Raji (cell line): ENCODE data around the gene ZNF808.
A peak's percentile ranks its signal among the peaks of the same experiment; 100 is the strongest.

Source experiments
- POLR2A ChIP-seq: IDR thresholded peaks from 2 replicates; pipeline ENCODE4 v1.6.1; 2011; ENCODE audit warnings: low read depth, low read length, control low read depth; ENCODE audit not compliant: insufficient read depth

Gene ZNF808

DNA sequence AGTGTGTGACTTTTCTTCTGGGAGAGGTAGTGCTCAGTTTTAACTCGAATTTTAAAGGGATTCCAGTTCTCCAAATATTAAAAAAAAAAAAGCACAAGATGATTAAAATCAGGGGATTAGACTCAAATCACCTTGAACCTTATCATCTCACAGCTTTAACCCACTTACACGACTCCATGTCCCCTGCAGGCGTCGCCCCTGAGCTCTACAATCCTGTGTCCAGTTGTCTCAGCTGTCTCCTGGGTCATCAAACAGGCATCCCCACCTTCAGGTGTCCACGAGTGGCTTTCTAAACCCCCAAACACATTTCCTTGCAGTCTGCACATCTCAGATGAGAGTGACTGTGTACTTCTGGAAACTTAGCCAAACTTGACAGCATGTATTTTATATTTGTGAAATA lies 14.1 kb downstream of the ZNF808 start:
- no peak for TF ChIP-seq POLR2A

DNA sequence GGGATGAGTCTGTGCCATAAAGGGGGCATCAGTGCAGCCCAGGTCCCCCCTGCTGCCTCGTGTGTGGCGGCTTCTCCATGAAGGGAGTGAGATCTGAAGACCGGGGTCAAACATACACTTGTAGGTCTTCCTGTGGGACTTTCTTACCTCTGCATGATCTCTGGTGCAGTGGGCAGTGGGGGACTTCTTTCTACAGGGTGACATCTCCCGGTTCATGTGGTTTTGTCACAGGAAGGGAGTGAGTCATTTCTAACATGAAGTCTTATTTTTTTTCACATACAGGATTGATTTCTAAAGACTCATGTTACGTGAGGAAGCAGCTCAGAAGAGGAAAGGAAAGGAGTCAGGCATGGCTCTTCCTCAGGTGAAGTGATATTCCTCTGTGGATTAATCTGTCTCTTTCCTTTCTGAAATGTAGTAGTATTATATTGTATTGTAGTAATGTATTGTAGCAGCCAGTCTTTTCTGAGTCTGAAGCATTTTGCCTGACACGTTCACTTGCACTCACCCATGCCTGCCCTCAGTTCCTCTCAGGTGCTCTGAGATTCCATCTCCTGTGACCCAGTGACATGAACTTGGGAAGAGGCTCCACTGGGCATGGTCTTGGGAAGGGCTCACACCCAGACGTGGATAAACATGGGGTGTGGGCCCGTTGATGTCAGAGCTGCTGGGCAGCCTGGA lies 15.7 kb downstream of the ZNF808 start:
- no peak for TF ChIP-seq POLR2A

- TF ChIP-seq POLR2A = no peak
These were observed 26.9 kb downstream of the ZNF808 start for GRCh38 chr19:52554216-52554971.

DNA sequence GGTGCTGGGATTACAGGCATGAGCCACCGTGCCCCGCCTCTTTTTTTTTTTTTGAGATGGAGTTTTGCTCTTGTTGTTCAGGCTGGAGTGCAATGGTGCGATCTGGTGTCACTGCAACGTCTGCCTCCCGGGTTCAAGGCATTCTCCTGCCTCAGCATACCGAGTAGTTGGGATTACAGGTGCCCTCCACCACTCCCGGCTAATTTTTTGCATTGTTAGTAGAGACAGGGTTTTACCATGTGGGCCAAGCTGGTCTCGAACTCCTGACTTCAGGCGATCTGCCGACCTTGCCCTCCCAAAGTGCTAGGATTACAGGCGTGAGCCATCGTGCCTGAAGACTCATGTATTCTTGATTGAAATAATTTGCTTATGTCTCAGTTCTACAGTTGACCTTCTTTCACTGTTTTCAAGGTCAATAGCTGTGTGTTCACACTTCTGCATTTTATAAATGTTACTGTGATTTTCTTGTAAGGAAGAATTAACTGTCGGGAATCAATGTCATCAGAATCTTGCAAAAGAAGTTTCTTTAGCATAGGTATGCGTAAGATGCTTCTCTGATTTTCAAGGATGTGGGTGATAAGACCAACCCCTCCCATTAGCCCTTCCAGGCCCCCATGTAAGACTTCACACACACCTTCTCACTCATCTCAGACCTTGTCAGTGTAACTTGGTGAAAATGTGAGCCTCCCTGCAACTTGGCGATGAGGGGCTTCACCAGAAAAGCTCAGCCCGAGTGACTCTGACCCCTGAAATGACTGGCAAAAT lies 29.9 kb downstream of the ZNF808 start:
- no peak for TF ChIP-seq POLR2A

- TF ChIP-seq POLR2A = no peak
These were observed 38.7 kb downstream of the ZNF808 start for GRCh38 chr19:52566121-52566520.

- no peak for TF ChIP-seq POLR2A
These were observed 39.1 kb downstream of the ZNF808 start for GRCh38 chr19:52566588-52566987.

GRCh38 chr19:52567921-52568320 lies 40.5 kb downstream of the ZNF808 start:
- no peak for TF ChIP-seq POLR2A

- peak; percentile 96 for TF ChIP-seq POLR2A
These were observed 42.8 kb downstream of the ZNF808 start, which contains the start of gene ZNF701 for GRCh38 chr19:52570000-52570861. Gene ZNF701 (plus strand): TSS chr19:52570287. CDS start chr19:52574148, 3,861 bp downstream.

DNA sequence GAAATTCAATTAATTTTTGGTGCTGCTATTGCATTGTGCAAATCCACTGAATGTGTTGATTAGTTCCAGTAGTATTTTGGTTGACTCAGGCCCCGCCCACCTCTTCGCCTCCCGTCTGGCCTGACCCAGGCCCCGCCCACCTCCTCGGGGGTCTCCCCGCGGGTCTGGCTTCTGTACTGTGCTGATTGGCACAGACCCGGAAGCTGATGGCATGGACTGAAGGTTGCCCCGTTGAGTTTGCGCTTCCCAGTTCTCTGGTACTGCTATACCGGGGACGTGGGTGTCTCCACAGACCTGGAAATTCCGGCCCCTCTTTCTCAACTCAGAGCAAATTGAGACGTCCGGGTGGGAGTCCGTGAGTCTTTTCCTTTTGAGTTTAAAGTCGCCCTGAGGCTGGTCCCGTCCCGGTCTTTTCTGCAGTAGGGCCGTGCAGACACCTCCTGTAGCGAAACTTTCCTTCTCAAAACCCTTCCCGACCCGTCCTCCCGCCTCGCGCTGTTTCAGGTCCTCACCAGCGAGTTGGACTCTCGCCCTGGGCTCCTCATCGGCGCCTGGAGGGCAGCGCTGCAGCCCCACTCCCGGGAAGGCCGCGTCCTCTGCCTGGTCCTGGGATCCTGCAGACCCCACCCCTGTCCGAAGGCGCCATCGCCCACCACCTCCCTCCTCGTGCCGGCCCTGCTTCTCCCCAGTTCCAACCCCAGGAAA lies 57.4 kb downstream of the ZNF808 start:
- no peak for TF ChIP-seq POLR2A

- no peak for TF ChIP-seq POLR2A
These were observed 58.1 kb downstream of the ZNF808 start for GRCh38 chr19:52585604-52586003.

- TF ChIP-seq POLR2A = no peak
These were observed 63.3 kb downstream of the ZNF808 start for GRCh38 chr19:52590728-52591127.

- TF ChIP-seq POLR2A = no peak
These were observed 64.8 kb downstream of the ZNF808 start for GRCh38 chr19:52592301-52592700.

DNA sequence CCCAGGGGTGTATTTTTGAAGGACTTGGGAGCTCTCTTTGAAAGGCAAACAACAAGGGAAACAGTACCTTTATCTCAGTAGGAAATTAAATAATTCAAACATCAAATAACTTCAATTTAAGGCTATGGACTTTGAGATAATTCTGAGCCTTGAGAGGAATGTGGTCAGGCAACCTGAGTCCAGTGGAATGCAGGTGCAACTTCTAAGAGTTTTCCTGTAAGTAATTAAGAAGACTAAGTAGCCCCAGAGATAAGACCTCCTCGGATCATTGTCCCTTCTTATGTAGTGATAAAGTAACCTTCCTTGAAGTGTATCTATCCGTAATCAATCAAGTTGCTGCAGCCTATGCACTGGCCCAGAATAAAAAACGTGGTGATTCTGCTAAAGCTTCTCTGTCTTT lies 71.8 kb downstream of the ZNF808 start:
- TF ChIP-seq POLR2A = no peak

GRCh38 chr19:52600639-52601024 lies 73.2 kb downstream of the ZNF808 start:
- TF ChIP-seq POLR2A = no peak
